Tibial artery (tissue), 4 donors: ENCODE results near the gene BMP8B.

Source experiments
- DNase-seq, 2 donors: peaks; one replicate each; pipeline ENCODE4 v3.0.0-alpha.2; 2019
- H3K27ac ChIP-seq, 2 donors: fragments of 200-600 bp; sonication (generic) in 1 of 2; 1 replicate in 1 of 2; 2 replicates in 1 of 2; pipeline ENCODE4 v1.5.1; 2018 to 2019; ENCODE audit warnings: mild to moderate bottlenecking in 1 of 2
- H3K27me3 ChIP-seq, 2 donors: fragments of 200-600 bp; sonication (generic) in 1 of 2; one replicate each; pipeline versions ENCODE4 v1.5.1 to v1.6.0; 2016 to 2019
- H3K36me3 ChIP-seq, 3 donors: fragments of 200-600 bp; sonication (generic) in 2 of 3; one replicate each; pipeline ENCODE4 v1.5.1; 2016 to 2019; ENCODE audit warnings: mild to moderate bottlenecking in 2 of 3
- H3K4me1 ChIP-seq, 4 donors: fragments of 200-600 bp; sonication (generic) in 2 of 4; 1 replicate in 3 of 4; 2 replicates in 1 of 4; pipeline ENCODE4 v1.5.1; 2016 to 2019
- H3K4me3 ChIP-seq, 2 donors: fragments of 200-600 bp; sonication (generic) in 1 of 2; 1 replicate in 1 of 2; 2 replicates in 1 of 2; pipeline ENCODE4 v1.5.1; 2018 to 2019; ENCODE audit warnings: mild to moderate bottlenecking in 2 of 2
- H3K9me3 ChIP-seq, 3 donors: fragments of 200-600 bp; sonication (generic) in 1 of 3; one replicate each; pipeline ENCODE4 v1.5.1; 2016 to 2019
- CTCF ChIP-seq, 2 experiments: fragments of 200-600 bp in 1 of 2; fragments of 450-650 bp in 1 of 2; IDR thresholded peaks; one replicate each; pipeline ENCODE4 v1.5.1; 2017 to 2019; ENCODE audit warnings: antibody characterized with exemption in 2 of 2, mild to moderate bottlenecking in 1 of 2, moderate library complexity in 1 of 2
- intact Hi-C: fragments of 100-400 bp; cut with DNase I; formaldehyde crosslinking; loops from one replicate; pipeline ENCODE4 v1.15.0; 2023; ENCODE audit warnings: low total_unique reads

The BMP8B gene

DNA sequence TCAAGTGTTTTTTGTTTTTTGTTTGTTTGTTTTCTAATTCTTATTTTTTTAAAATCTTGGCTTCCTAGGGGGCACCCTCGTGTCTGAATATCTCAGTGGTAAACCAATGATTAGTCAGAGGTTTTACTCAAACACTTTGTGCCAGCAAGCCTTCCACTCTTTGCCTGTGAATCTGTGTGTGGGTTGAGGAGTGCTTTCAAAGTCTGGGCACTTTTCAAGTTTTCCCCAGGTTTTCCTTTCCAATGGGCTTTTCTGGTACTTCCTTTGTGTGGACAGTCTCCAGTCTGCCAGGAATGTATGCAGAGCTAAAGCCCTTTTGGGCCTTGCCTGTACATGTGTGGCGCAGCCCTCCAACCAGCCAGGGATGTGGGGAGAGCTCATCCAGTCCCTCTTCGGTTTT lies 59.6 kb downstream of the BMP8B start:
- Histone ChIP-seq H3K36me3 (no peaks in the 10 kb centered on the region), H3K4me1 (peaks cover 0 to 4% (median 0%) of the 10 kb centered on the region in 4 donors), H3K4me3 (no peak overlapping the region), H3K9me3 (no peaks in the 10 kb centered on the region), H3K27ac (no peak overlapping the region), H3K27me3 (peaks cover 0 to 37% of the 10 kb centered on the region in 2 donors)
- intact Hi-C loops, result no loop called here
- DNase-seq, result no peak
- TF ChIP-seq CTCF (IDR thresholded peaks at IDR 0.05), result no peak

DNA sequence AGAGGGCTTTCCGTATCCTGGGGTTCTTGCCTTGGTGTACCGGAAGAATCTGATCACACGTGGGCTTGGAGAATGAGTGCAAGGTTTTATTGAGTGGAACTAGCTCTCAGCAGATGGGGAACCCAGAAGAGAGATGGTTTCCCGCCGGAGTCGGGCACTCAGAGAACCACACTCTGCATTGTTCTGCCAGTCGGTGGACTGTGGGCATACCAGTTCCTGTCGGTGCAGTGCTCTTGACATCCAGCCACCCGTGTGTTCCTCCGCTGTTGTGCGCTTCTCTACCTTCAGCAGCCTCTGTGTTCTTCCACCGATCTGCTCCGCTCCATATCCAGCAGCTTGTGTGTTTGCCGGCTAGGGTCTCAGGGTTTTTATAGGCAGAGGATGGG lies 60.7 kb downstream of the BMP8B start:
- no peak for TF ChIP-seq CTCF (IDR thresholded peaks at IDR 0.05)
- intact Hi-C loops, result no loop called here
- no peaks in the 10 kb centered on the region for H3K4me1 ChIP-seq
- H3K36me3 ChIP-seq, result no peaks in the 10 kb centered on the region
- H3K27me3 ChIP-seq, result peaks cover 0 to 38% of the 10 kb centered on the region in 2 donors
- H3K9me3 ChIP-seq, result no peaks in the 10 kb centered on the region
- H3K4me3 ChIP-seq, result no peak overlapping the region
- DNase-seq, result no peak
- H3K27ac ChIP-seq, result no peak overlapping the region

- H3K36me3 ChIP-seq, result no peaks in the 10 kb centered on the region
- no peaks in the 10 kb centered on the region for H3K9me3 ChIP-seq
- intact Hi-C loops, result no loop called here
- no peak overlapping the region for H3K27ac ChIP-seq
- no peak for DNase-seq
- no peaks in the 10 kb centered on the region for H3K4me1 ChIP-seq
- H3K4me3 ChIP-seq, result no peak overlapping the region
- peaks cover 0 to 33% of the 10 kb centered on the region in 2 donors for H3K27me3 ChIP-seq
- TF ChIP-seq CTCF (IDR thresholded peaks at IDR 0.05), result no peak
These were observed 61.3 kb downstream of the BMP8B start for GRCh38 chr1:39727221-39727931.

GRCh38 chr1:39726600-39726999 lies 62.1 kb downstream of the BMP8B start:
- TF ChIP-seq CTCF (IDR thresholded peaks at IDR 0.05), result no peak
- Histone ChIP-seq H3K27ac (no peak overlapping the region), H3K36me3 (no peaks in the 10 kb centered on the region), H3K4me1 (no peaks in the 10 kb centered on the region), H3K4me3 (no peak overlapping the region), H3K27me3 (peaks cover 0 to 28% of the 10 kb centered on the region in 2 donors), H3K9me3 (no peaks in the 10 kb centered on the region)
- no peak for DNase-seq
- intact Hi-C loops, result no loop called here

- Histone ChIP-seq H3K27ac (no peak overlapping the region), H3K4me3 (no peak overlapping the region), H3K36me3 (no peaks in the 10 kb centered on the region), H3K9me3 (no peaks in the 10 kb centered on the region), H3K4me1 (no peaks in the 10 kb centered on the region), H3K27me3 (peaks cover 0 to 11% of the 10 kb centered on the region in 2 donors)
- no peak for DNase-seq
- intact Hi-C loops, result no loop called here
- TF ChIP-seq CTCF (IDR thresholded peaks at IDR 0.05), result no peak
These were observed 66.2 kb downstream of the BMP8B start for GRCh38 chr1:39722495-39722894.
